Upper lobe of left lung (tissue), 4 donors: ENCODE measurements around the gene ARID1B.

Experiments used
- CTCF ChIP-seq, 6 experiments: fragments of 450-650 bp in 4 of 6; fragments of 200-600 bp in 2 of 6; sonication (generic) in 2 of 6; IDR thresholded peaks; one replicate each; pipeline ENCODE4 v1.5.1; 2016 to 2019; ENCODE audit warnings: antibody characterized with exemption in 6 of 6
- EP300 ChIP-seq, 4 donors: sonication (generic); formaldehyde crosslinking; IDR thresholded peaks; one replicate each; pipeline ENCODE4 v1.5.1; 2017; ENCODE audit warnings: antibody characterized with exemption in 4 of 4, control low read depth in 2 of 4
- POLR2A ChIP-seq, 4 donors: fragments of 450-650 bp; IDR thresholded peaks; one replicate each; pipeline ENCODE4 v1.5.1; 2016 to 2017; ENCODE audit warnings: antibody characterized with exemption in 4 of 4, mild to moderate bottlenecking in 2 of 4
- POLR2AphosphoS5 ChIP-seq, 2 donors: sonication (generic); formaldehyde crosslinking; IDR thresholded peaks; one replicate each; pipeline ENCODE4 v1.5.1; 2017; ENCODE audit warnings: antibody characterized with exemption in 2 of 2

- TF ChIP-seq CTCF (IDR thresholded peaks at IDR 0.05) (no peak), POLR2A (IDR thresholded peaks at IDR 0.05) (no peak), EP300 (IDR thresholded peaks at IDR 0.05) (no peak), POLR2AphosphoS5 (IDR thresholded peaks at IDR 0.05) (no peak)
Observed at GRCh38 chr6:156820089-156820798, 43.1 kb downstream of the ARID1B start.
